Calu3 (cell line): ENCODE data around the gene KCNAB1. TPM values are rescaled to one million over a fixed set of nuclear protein-coding genes. Genes with fewer than 3 reads are reported as not detected.

ENCODE experiments used
- BruUV-seq: library from RNA; stranded (reverse); fragments of 400-500 nt; replicated peaks from 2 replicates; lab custom pipeline; 2021; lab: Mats Ljungman, UMichigan
- CTCF ChIA-PET: fragments of 300-600 bp; sonication (Branson Sonifier 250); formaldehyde crosslinking; loops from one replicate; lab custom pipeline; 2022; ENCODE audit warnings: antibody characterized with exemption; lab: Charles Lee
- DNase-seq: peaks from one replicate; pipeline ENCODE4 v3.0.0; 2022
- H3K27ac Mint-ChIP-seq: one replicate; pipeline ENCODE4 v1.8.0; 2022; ENCODE audit warnings: mixed read lengths; ENCODE audit not compliant: unreplicated experiment
- H3K27me3 Mint-ChIP-seq: one replicate; pipeline ENCODE4 v1.8.0; 2022; ENCODE audit warnings: mixed read lengths; ENCODE audit not compliant: unreplicated experiment
- H3K36me3 Mint-ChIP-seq: one replicate; pipeline ENCODE4 v1.8.0; 2022; ENCODE audit warnings: mild to moderate bottlenecking, moderate library complexity, mixed read lengths; ENCODE audit not compliant: insufficient read depth, unreplicated experiment
- H3K4me1 Mint-ChIP-seq: one replicate; pipeline ENCODE4 v1.8.0; 2022; ENCODE audit warnings: mild to moderate bottlenecking, low read depth, mixed read lengths; ENCODE audit not compliant: unreplicated experiment
- H3K4me3 Mint-ChIP-seq: one replicate; pipeline ENCODE4 v1.8.0; 2022; ENCODE audit warnings: mild to moderate bottlenecking, low read depth, moderate library complexity, mixed read lengths; ENCODE audit not compliant: unreplicated experiment
- H3K9me3 Mint-ChIP-seq: one replicate; pipeline ENCODE4 v1.8.0; 2022; ENCODE audit warnings: low read depth, mixed read lengths; ENCODE audit not compliant: unreplicated experiment
- intact Hi-C: fragments of 100-400 bp; cut with micrococcal nuclease; formaldehyde crosslinking; loops from one replicate; pipeline ENCODE4 v1.10.0; 2022; ENCODE audit not compliant: unreplicated experiment
- total RNA-seq: library from RNA; stranded (reverse); gene quantifications from 2 replicates; pipeline ENCODE4 v1.2.3, GENCODE V29; 2022
- TF ChIP-seq, protein P1 (sequence below): fragments of 200-600 bp; IDR thresholded peaks from one replicate; pipeline ENCODE4 v1.8.0; 2022; ENCODE audit warnings: antibody characterized with exemption; ENCODE audit not compliant: unreplicated experiment

Gene KCNAB1
- total RNA-seq, 1 experiment from 2014 or later = 1.6 TPM

DNA sequence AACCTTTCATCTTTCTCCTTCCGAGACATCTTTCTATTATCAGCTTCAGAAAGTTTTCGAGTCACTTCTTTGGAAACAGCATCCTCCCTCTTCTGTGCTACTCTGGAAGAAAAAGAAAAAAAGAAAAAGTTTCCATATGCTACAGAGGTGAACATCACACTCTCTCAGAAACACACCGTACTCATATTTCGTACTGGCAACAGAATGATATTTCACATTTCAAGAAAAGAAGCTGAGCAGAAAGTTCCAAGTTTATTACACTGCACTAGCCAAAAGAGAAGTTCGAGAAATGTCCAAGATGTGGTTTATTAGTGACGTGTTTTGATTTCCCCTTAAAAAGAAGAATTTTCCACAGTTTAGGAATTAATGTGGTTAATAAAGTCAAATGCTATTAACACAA lies 428.5 kb downstream of the KCNAB1 start:
- DNase-seq = no peak
- TF ChIP-seq, protein P1, sequence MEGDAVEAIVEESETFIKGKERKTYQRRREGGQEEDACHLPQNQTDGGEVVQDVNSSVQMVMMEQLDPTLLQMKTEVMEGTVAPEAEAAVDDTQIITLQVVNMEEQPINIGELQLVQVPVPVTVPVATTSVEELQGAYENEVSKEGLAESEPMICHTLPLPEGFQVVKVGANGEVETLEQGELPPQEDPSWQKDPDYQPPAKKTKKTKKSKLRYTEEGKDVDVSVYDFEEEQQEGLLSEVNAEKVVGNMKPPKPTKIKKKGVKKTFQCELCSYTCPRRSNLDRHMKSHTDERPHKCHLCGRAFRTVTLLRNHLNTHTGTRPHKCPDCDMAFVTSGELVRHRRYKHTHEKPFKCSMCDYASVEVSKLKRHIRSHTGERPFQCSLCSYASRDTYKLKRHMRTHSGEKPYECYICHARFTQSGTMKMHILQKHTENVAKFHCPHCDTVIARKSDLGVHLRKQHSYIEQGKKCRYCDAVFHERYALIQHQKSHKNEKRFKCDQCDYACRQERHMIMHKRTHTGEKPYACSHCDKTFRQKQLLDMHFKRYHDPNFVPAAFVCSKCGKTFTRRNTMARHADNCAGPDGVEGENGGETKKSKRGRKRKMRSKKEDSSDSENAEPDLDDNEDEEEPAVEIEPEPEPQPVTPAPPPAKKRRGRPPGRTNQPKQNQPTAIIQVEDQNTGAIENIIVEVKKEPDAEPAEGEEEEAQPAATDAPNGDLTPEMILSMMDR = no peak
- peaks cover 76% of the 10 kb centered on the region for H3K36me3 Mint-ChIP-seq
- no TSS peak for BruUV-seq
- peaks cover 30% of the 10 kb centered on the region for H3K4me1 Mint-ChIP-seq
- CTCF ChIA-PET = interaction anchor here (0.8 kb wide), 1 partner anchor 13 kb away, joined by 4 read pairs; no protein-coding TSS in a partner anchor
- H3K27me3 Mint-ChIP-seq = no peaks in the 10 kb centered on the region
- H3K27ac Mint-ChIP-seq = no peak overlapping the region
- intact Hi-C loops = no loop called here
- H3K4me3 Mint-ChIP-seq = no peak overlapping the region
- no peaks in the 10 kb centered on the region for H3K9me3 Mint-ChIP-seq

- TF ChIP-seq, protein P1 = no peak
- Mint-ChIP-seq H3K4me1 (peaks cover 41% of the 10 kb centered on the region), H3K27ac (peak overlapping the region; percentile 8), H3K36me3 (peaks cover 82% of the 10 kb centered on the region), H3K4me3 (peak overlapping the region; percentile 87), H3K27me3 (no peaks in the 10 kb centered on the region), H3K9me3 (no peaks in the 10 kb centered on the region)
- CTCF ChIA-PET = interaction anchor here (1.0 kb wide), 1 partner anchor 12 kb away, joined by 3 read pairs; no protein-coding TSS in a partner anchor
- intact Hi-C loops = loop anchor here (5.0 kb wide), 1 partner anchor 531 kb away; no protein-coding TSS in a partner anchor
- BruUV-seq = no TSS peak
- DNase-seq = no peak
Measured at GRCh38 chr3:156551261-156551660, 430.9 kb downstream of the KCNAB1 start.

DNA sequence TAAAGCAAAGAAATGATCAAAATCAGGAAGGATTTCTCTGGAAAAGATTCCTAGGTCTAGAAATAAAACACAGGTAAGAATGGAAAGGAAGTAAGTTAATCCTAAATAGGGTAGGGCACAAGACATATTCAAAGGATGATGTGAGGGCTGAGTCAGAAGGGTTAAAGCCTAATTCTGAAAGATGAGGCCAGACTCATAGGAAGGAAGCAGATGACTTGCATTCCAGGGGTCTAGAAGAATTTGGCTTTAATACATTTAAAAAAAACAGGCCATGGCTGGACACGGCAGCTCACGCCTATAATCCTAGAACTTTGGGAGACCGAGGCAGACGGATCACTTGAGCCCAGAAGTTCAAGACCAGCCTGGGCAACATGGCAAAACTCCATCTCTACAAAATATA lies 431.4 kb downstream of the KCNAB1 start:
- BruUV-seq = no TSS peak
- no peak for DNase-seq
- H3K4me3 Mint-ChIP-seq = peak overlapping the region; percentile 87
- CTCF ChIA-PET = interaction anchor here (0.7 to 1.0 kb wide), 2 partner anchors 12 to 76 kb away, joined by 3 read pairs; no protein-coding TSS in a partner anchor
- intact Hi-C loops = loop anchor here (5.0 kb wide), 1 partner anchor 531 kb away; no protein-coding TSS in a partner anchor
- peak overlapping the region; percentile 8 for H3K27ac Mint-ChIP-seq
- H3K9me3 Mint-ChIP-seq = no peaks in the 10 kb centered on the region
- H3K27me3 Mint-ChIP-seq = no peaks in the 10 kb centered on the region
- TF ChIP-seq, protein P1 = no peak
- H3K36me3 Mint-ChIP-seq = peaks cover 78% of the 10 kb centered on the region
- peaks cover 43% of the 10 kb centered on the region for H3K4me1 Mint-ChIP-seq

GRCh38 chr3:156552973-156553372 lies 432.6 kb downstream of the KCNAB1 start:
- CTCF ChIA-PET = interaction anchor here (0.6 to 0.9 kb wide), 2 partner anchors 115 to 441 kb away, joined by 3 to 4 read pairs; no protein-coding TSS in a partner anchor
- intact Hi-C loops = loop anchor here (5.0 kb wide), 1 partner anchor 529 kb away; no protein-coding TSS in a partner anchor
- peak overlapping the region; percentile 90 for H3K27ac Mint-ChIP-seq

More at GRCh38 chr3:156552973-156553372, 432.6 kb downstream of the KCNAB1 start:
- no peaks in the 10 kb centered on the region for H3K27me3 Mint-ChIP-seq
- no peak for DNase-seq
- TF ChIP-seq, protein P1 = no peak
- H3K4me1 Mint-ChIP-seq = peaks cover 43% of the 10 kb centered on the region
- peaks cover 68% of the 10 kb centered on the region for H3K36me3 Mint-ChIP-seq
- no TSS peak for BruUV-seq
- H3K9me3 Mint-ChIP-seq = no peaks in the 10 kb centered on the region
- peak overlapping the region; percentile 87 for H3K4me3 Mint-ChIP-seq
